Peyer's patch (tissue), 4 donors: ENCODE measurements around the gene NFKBIB.

ENCODE experiments used
- CTCF ChIP-seq, 6 experiments: fragments of 450-650 bp in 4 of 6; fragments of 200-600 bp in 2 of 6; sonication (generic) in 1 of 6; IDR thresholded peaks; one replicate each; pipeline ENCODE4 v1.5.1; 2017 to 2019; ENCODE audit warnings: antibody characterized with exemption in 6 of 6, mild to moderate bottlenecking in 3 of 6, moderate library complexity in 1 of 6
- POLR2A ChIP-seq, 2 donors: fragments of 450-650 bp; IDR thresholded peaks; one replicate each; pipeline ENCODE4 v1.5.1; 2017; ENCODE audit warnings: antibody characterized with exemption in 2 of 2, mild to moderate bottlenecking in 2 of 2, moderate library complexity in 2 of 2

GRCh38 chr19:38890686-38891085, 9.1 kb upstream of the NFKBIB start:
- TF ChIP-seq CTCF (IDR thresholded peaks at IDR 0.05), result no peak
- no peak for TF ChIP-seq POLR2A (IDR thresholded peaks at IDR 0.05)
